HCT116 (cell line): ENCODE data around the gene CTNND2. TPM values are rescaled to one million over a fixed set of nuclear protein-coding genes. Genes with fewer than 3 reads are reported as not detected.

Source experiments
- ATAC-seq: fragments of 200-7000 bp; cut with Tn5 transposase; 2 replicates; pipeline ENCODE4 v1.9.1; 2020; ENCODE audit warnings: mild to moderate bottlenecking, moderate library complexity
- BruUV-seq: library from RNA; stranded (reverse); fragments of 400-500 nt; replicated peaks from 2 replicates; lab custom pipeline; 2021; lab: Mats Ljungman, UMichigan
- CTCF ChIA-PET: fragments of 300-600 bp; sonication (Branson Sonifier 250); formaldehyde crosslinking; loops from one replicate; lab custom pipeline; 2021; ENCODE audit warnings: antibody characterized with exemption; lab: Charles Lee
- POLR2A ChIA-PET: fragments of 300-600, 350-600 bp; sonication (Branson Sonifier 250); formaldehyde crosslinking; loops from one replicate; lab custom pipeline; 2021; ENCODE audit warnings: antibody characterized with exemption; lab: Charles Lee
- RAD21 ChIA-PET, 2 experiments: fragments of 300-600 bp; sonication (Branson Sonifier 250); formaldehyde crosslinking; loops; one replicate each; lab custom pipeline; 2023; ENCODE audit warnings: low total read pairs in 2 of 2; ENCODE audit not compliant: uncharacterized antibody in 2 of 2, unreplicated experiment in 2 of 2, low non-redundant PET in 1 of 2; lab: Charles Lee
- DNase-seq: peaks from one replicate; pipeline ENCODE4 v3.0.0-alpha.2; 2010; ENCODE audit warnings: low read depth, low spot score
- H2AFZ ChIP-seq: fragments of 200-600 bp; shearing (Covaris generic), sonication (generic); 2 replicates; pipeline ENCODE4 v1.6.1; 2017; ENCODE audit warnings: low read depth, mixed run types, mixed read lengths, antibody characterized with exemption, low read length; ENCODE audit not compliant: poor library complexity, severe bottlenecking
- H3K27ac ChIP-seq: 2 replicates; pipeline ENCODE4 v1.5.1; 2012; ENCODE audit warnings: low read depth, low read length
- H3K27me3 ChIP-seq: fragments of 200-600 bp; sonication (generic); 2 replicates; pipeline ENCODE4 v1.6.1; 2016; ENCODE audit warnings: mixed run types, low read length, mixed read lengths; ENCODE audit not compliant: insufficient read depth
- H3K36me3 ChIP-seq, 2 experiments: fragments of 200-500 bp in 1 of 2; fragments of 200-600 bp in 1 of 2; sonication (Bioruptor generic) in 1 of 2; sonication (generic) in 1 of 2; 2 replicates each; pipeline versions ENCODE4 v1.5.1 to v1.6.1; 2014 to 2016; ENCODE audit warnings: low read length in 2 of 2, inconsistent platforms in 1 of 2, mixed read lengths in 1 of 2, mixed run types in 1 of 2; ENCODE audit not compliant: insufficient read depth in 2 of 2, control insufficient read depth in 1 of 2
- H3K4me1 ChIP-seq, 2 experiments: fragments of 200-600 bp in 1 of 2; sonication (generic) in 1 of 2; 2 replicates each; pipeline versions ENCODE4 v1.5.1 to v1.6.1; 2012 to 2017; ENCODE audit warnings: low read length in 2 of 2, inconsistent platforms in 1 of 2, mild to moderate bottlenecking in 1 of 2, mixed read lengths in 1 of 2, mixed run types in 1 of 2, moderate library complexity in 1 of 2; ENCODE audit not compliant: insufficient read depth in 2 of 2, control insufficient read depth in 1 of 2
- H3K4me2 ChIP-seq: fragments of 200-600 bp; sonication (generic); 2 replicates; pipeline ENCODE4 v1.6.1; 2017; ENCODE audit warnings: mixed run types, low read length, mixed read lengths
- H3K4me3 ChIP-seq, 2 experiments: fragments of 200-600 bp in 1 of 2; sonication (generic) in 1 of 2; replicated peaks in 1 of 2; 2 replicates each; pipeline ENCODE4 v1.5.1; 2011 to 2016; ENCODE audit warnings: low read length in 2 of 2, control low read depth in 1 of 2, low read depth in 1 of 2, mild to moderate bottlenecking in 1 of 2, mixed read lengths in 1 of 2, mixed run types in 1 of 2
- H3K79me2 ChIP-seq: fragments of 200-600 bp; sonication (generic); 2 replicates; pipeline ENCODE4 v1.6.1; 2017; ENCODE audit warnings: mild to moderate bottlenecking, mixed run types, low read length, moderate library complexity, mixed read lengths; ENCODE audit not compliant: insufficient read depth
- H3K9ac ChIP-seq: fragments of 200-600 bp; sonication (generic); 2 replicates; pipeline ENCODE4 v1.6.1; 2016; ENCODE audit warnings: low read length, mixed read lengths
- H3K9me2 ChIP-seq: fragments of 200-600 bp; sonication (generic), shearing (Covaris generic); 2 replicates; pipeline ENCODE4 v1.6.1; 2017; ENCODE audit warnings: mixed run types, mild to moderate bottlenecking, moderate library complexity; ENCODE audit not compliant: insufficient read depth
- H3K9me3 ChIP-seq, 2 experiments: fragments of 200-500 bp in 1 of 2; fragments of 200-600 bp in 1 of 2; sonication (Bioruptor generic) in 1 of 2; sonication (generic) in 1 of 2; 2 replicates each; pipeline ENCODE4 v1.6.1; 2014 to 2017; ENCODE audit warnings: low read length in 2 of 2, mixed read lengths in 2 of 2, inconsistent platforms in 1 of 2, low read depth in 1 of 2, mild to moderate bottlenecking in 1 of 2, mixed run types in 1 of 2, moderate library complexity in 1 of 2; ENCODE audit not compliant: control insufficient read depth in 1 of 2, insufficient read depth in 1 of 2
- H4K20me1 ChIP-seq: fragments of 200-600 bp; sonication (generic), shearing (Covaris generic); 2 replicates; pipeline ENCODE4 v1.6.1; 2017; ENCODE audit warnings: mixed run types, mild to moderate bottlenecking, moderate library complexity; ENCODE audit not compliant: insufficient read depth
- ATF3 ChIP-seq: IDR thresholded peaks from 2 replicates; pipeline ENCODE4 v1.6.1; 2012
- CEBPB ChIP-seq: IDR thresholded peaks from 2 replicates; pipeline ENCODE4 v1.6.1; 2012; ENCODE audit warnings: low read depth
- CTCF ChIP-seq, 3 experiments: fragments of 200-600 bp in 1 of 3; sonication (generic) in 1 of 3; IDR thresholded peaks in 2 of 3; conservative IDR thresholded peaks in 1 of 3; 2 replicates each; pipeline ENCODE4 v1.5.1; 2012 to 2017; ENCODE audit warnings: low read depth in 2 of 3, low read length in 2 of 3, antibody characterized with exemption in 1 of 3, borderline replicate concordance in 1 of 3, control low read depth in 1 of 3, mild to moderate bottlenecking in 1 of 3, mixed read lengths in 1 of 3, mixed run types in 1 of 3, moderate library complexity in 1 of 3; ENCODE audit not compliant: insufficient read depth in 1 of 3
- EGR1 ChIP-seq: IDR thresholded peaks from 2 replicates; pipeline ENCODE4 v1.6.1; 2012; ENCODE audit warnings: low read depth
- EZH2 ChIP-seq: fragments of 200-600 bp; sonication (generic); IDR thresholded peaks from 2 replicates; pipeline ENCODE4 v1.6.1; 2017; ENCODE audit warnings: antibody characterized with exemption, mixed run types
- EZH2phosphoT487 ChIP-seq: fragments of 200-600 bp; IDR thresholded peaks from 2 replicates; pipeline ENCODE4 v1.6.1; 2018; ENCODE audit warnings: antibody characterized with exemption, borderline replicate concordance
- FOSL1 ChIP-seq: IDR thresholded peaks from 2 replicates; pipeline ENCODE4 v1.6.1; 2012; ENCODE audit warnings: low read depth
- JUND ChIP-seq: IDR thresholded peaks from 2 replicates; pipeline ENCODE4 v1.6.1; 2012
- MAX ChIP-seq: IDR thresholded peaks from 2 replicates; pipeline ENCODE4 v1.6.1; 2012
- POLR2AphosphoS5 ChIP-seq: IDR thresholded peaks from 2 replicates; pipeline ENCODE4 v1.6.1; 2011; ENCODE audit warnings: mild to moderate bottlenecking, low read depth, low read length, moderate library complexity
- RAD21 ChIP-seq: IDR thresholded peaks from 2 replicates; pipeline ENCODE4 v1.6.1; 2012; ENCODE audit warnings: low read depth, mild to moderate bottlenecking
- SIN3A ChIP-seq: IDR thresholded peaks from 2 replicates; pipeline ENCODE4 v1.6.1; 2012; ENCODE audit warnings: low read depth
- SP1 ChIP-seq: IDR thresholded peaks from 2 replicates; pipeline ENCODE4 v1.6.1; 2012; ENCODE audit warnings: low read depth
- TCF7L2 ChIP-seq: IDR thresholded peaks from 2 replicates; pipeline ENCODE4 v1.7.0; 2011; ENCODE audit warnings: borderline replicate concordance, inconsistent platforms; ENCODE audit not compliant: insufficient read depth, insufficient read length; ENCODE audit errors: extremely low read depth
- ZBTB33 ChIP-seq: IDR thresholded peaks from 2 replicates; pipeline ENCODE4 v1.6.1; 2011; ENCODE audit warnings: mild to moderate bottlenecking, low read length, moderate library complexity; ENCODE audit not compliant: insufficient replicate concordance; ENCODE audit errors: extremely low read depth
- ZFX ChIP-seq: fragments of 450-650 bp; IDR thresholded peaks from 2 replicates; pipeline ENCODE4 v1.6.1; 2017
- ZNF274 ChIP-seq: fragments of 200-500 bp; sonication (Bioruptor generic); IDR thresholded peaks from 2 replicates; pipeline ENCODE4 v1.6.1; 2014; ENCODE audit warnings: mild to moderate bottlenecking, low read depth, low read length, inconsistent platforms
- intact Hi-C: fragments of 100-400 bp; cut with micrococcal nuclease; formaldehyde crosslinking; loops from 2 replicates; pipeline ENCODE4 v1.10.0; 2022
- total RNA-seq: library from RNA; stranded (reverse); gene quantifications from one replicate; pipeline ENCODE4 v1.2.1, GENCODE V29; 2021; ENCODE audit not compliant: unreplicated experiment

CTNND2 gene
- total RNA-seq, 1 experiment from 2014 or later, result not detected

GRCh38 chr5:11590475-11590874 is 313.8 kb downstream of the CTNND2 start:
- TF ChIP-seq CEBPB, result no peak
- no peak for TF ChIP-seq RAD21
- TF ChIP-seq SP1, result no peak
- TF ChIP-seq SIN3A, result no peak
- no peak for TF ChIP-seq JUND
- no peak for TF ChIP-seq EZH2
- no peak for TF ChIP-seq MAX
- no peak for TF ChIP-seq EGR1
- no peak for TF ChIP-seq ZFX
- TF ChIP-seq CTCF (IDR thresholded peaks at IDR 0.05 in 2 of 3, conservative IDR thresholded peaks at IDR 0.05 in 1 of 3; ENCODE audit: borderline replicate concordance in 1 of 3, insufficient read depth in 1 of 3, low read depth in 2 of 3, low read length in 2 of 3), result no peak
- no peak for TF ChIP-seq EZH2phosphoT487
- no peak for TF ChIP-seq POLR2AphosphoS5
- no peak for TF ChIP-seq ZNF274
- no peak for TF ChIP-seq FOSL1
- no peak for TF ChIP-seq ZBTB33
- TF ChIP-seq TCF7L2, result no peak
- TF ChIP-seq ATF3, result no peak
- Histone ChIP-seq H3K4me2 (no peak overlapping the region), H3K4me3 (no peak overlapping the region), H3K9me2 (no peaks in the 10 kb centered on the region), H3K27ac (no peak overlapping the region), H2AFZ (no peak overlapping the region), H3K9ac (no peak overlapping the region), H3K9me3 (peaks cover 4 to 11% of the 10 kb centered on the region in 2 experiments; a peak in 2 of 4 replicates), H3K79me2 (no peaks in the 10 kb centered on the region), H3K4me1 (no peaks in the 10 kb centered on the region), H4K20me1 (no peaks in the 10 kb centered on the region), H3K36me3 (no peaks in the 10 kb centered on the region), H3K27me3 (no peaks in the 10 kb centered on the region)
- ChIA-PET POLR2A (no interaction called here), CTCF (no interaction called here), RAD21 (no interaction called here)
- intact Hi-C loops, result no loop called here
- ATAC-seq, result no peak
- DNase-seq, result no peak
- BruUV-seq, result no TSS peak
